Spleen (tissue), 11 donors: Measurements from ENCODE around the gene ZNF264. TPM values are rescaled to one million over a fixed set of nuclear protein-coding genes. Genes with fewer than 3 reads are reported as not detected.

Source experiments
- DNase-seq: peaks from one replicate; pipeline ENCODE4 v3.0.0-alpha.2; 2020
- H3K27ac ChIP-seq, 8 donors: fragments of 200-600 bp; sonication (generic) in 7 of 8; 1 replicate in 4 of 8; 2 replicates in 4 of 8; pipeline versions ENCODE4 v1.5.0 to v1.8.0; 2016 to 2021; ENCODE audit warnings: inconsistent platforms in 4 of 8, mild to moderate bottlenecking in 4 of 8, moderate library complexity in 1 of 8
- H3K27me3 ChIP-seq, 7 donors: fragments of 200-600 bp; sonication (generic) in 6 of 7; replicated peaks in 1 of 7; 1 replicate in 4 of 7; 2 replicates in 3 of 7; pipeline versions ENCODE4 v1.5.0 to v1.8.0; 2016 to 2021; ENCODE audit warnings: inconsistent platforms in 3 of 7, mild to moderate bottlenecking in 1 of 7
- H3K36me3 ChIP-seq, 6 donors: fragments of 200-600 bp; sonication (generic) in 5 of 6; 1 replicate in 4 of 6; 2 replicates in 2 of 6; pipeline versions ENCODE4 v1.5.0 to v1.8.0; 2016 to 2021; ENCODE audit warnings: inconsistent platforms in 2 of 6
- H3K4me1 ChIP-seq, 6 donors: fragments of 200-600 bp; sonication (generic) in 5 of 6; 1 replicate in 3 of 6; 2 replicates in 3 of 6; pipeline versions ENCODE4 v1.5.0 to v1.8.0; 2016 to 2021; ENCODE audit warnings: inconsistent platforms in 3 of 6
- H3K4me3 ChIP-seq, 8 donors: fragments of 200-600 bp; sonication (generic) in 7 of 8; 1 replicate in 4 of 8; 2 replicates in 4 of 8; pipeline versions ENCODE4 v1.5.0 to v1.8.0; 2016 to 2021; ENCODE audit warnings: inconsistent platforms in 4 of 8, mild to moderate bottlenecking in 4 of 8, moderate library complexity in 2 of 8
- H3K9me3 ChIP-seq, 8 donors: fragments of 200-600 bp; sonication (generic) in 7 of 8; 1 replicate in 4 of 8; 2 replicates in 4 of 8; pipeline versions ENCODE4 v1.5.0 to v1.8.0; 2016 to 2021; ENCODE audit warnings: inconsistent platforms in 4 of 8
- CTCF ChIP-seq, 11 experiments: fragments of 200-600 bp in 7 of 11; fragments of 450-650 bp in 4 of 11; sonication (generic) in 4 of 11; IDR thresholded peaks in 8 of 11; conservative IDR thresholded peaks in 3 of 11; 1 replicate in 7 of 11; 2 replicates in 4 of 11; pipeline versions ENCODE4 v1.4.0 to v1.8.0; 2016 to 2021; ENCODE audit warnings: antibody characterized with exemption in 11 of 11, inconsistent platforms in 4 of 11, mild to moderate bottlenecking in 1 of 11
- POLR2A ChIP-seq, 3 donors: fragments of 450-650 bp; IDR thresholded peaks; one replicate each; pipeline ENCODE4 v1.5.1; 2017; ENCODE audit warnings: antibody characterized with exemption in 3 of 3, mild to moderate bottlenecking in 1 of 3
- POLR2AphosphoS5 ChIP-seq, 3 donors: sonication (generic); formaldehyde crosslinking; IDR thresholded peaks; one replicate each; pipeline ENCODE4 v1.5.1; 2017; ENCODE audit warnings: antibody characterized with exemption in 3 of 3
- WGBS, 5 donors: extraction: QIAGEN DNeasy Blood & Tissue Kit in 3 of 5; methylation state at CpG; one replicate each; pipeline versions ENCODE4 v1.1.5 to v1.1.7; 2013 to 2018; 5-methylcytosine and 5-hydroxymethylcytosine counted together
- intact Hi-C: fragments of 100-400 bp; cut with DNase I; formaldehyde crosslinking; loops from one replicate; pipeline ENCODE4 v1.15.0; 2023; ENCODE audit warnings: low total_unique reads
- polyA plus RNA-seq, 3 donors: library from polyadenylated mRNA; stranded (reverse); fragments of 200-250 nt; gene quantifications; one replicate each; pipeline ENCODE4 v1.2.1, GENCODE V29; 2013
- small RNA-seq, 4 donors: library from RNA; depleted of rRNA; stranded (forward); fragments of <200 nt; gene quantifications; one replicate each; pipeline ENCODE3, GENCODE V24; 2016
- total RNA-seq, 7 donors: library from RNA; depleted of rRNA in 3 of 7; stranded (reverse); fragments of >200 nt in 3 of 7; fragmentation: NEBNext Ultra II Directional in 4 of 7; extraction: Animal tissue kit (Norgen Biotek cat#: 25700) in 4 of 7; gene quantifications; one replicate each; pipeline versions ENCODE4 v1.1.0 to v1.2.1, GENCODE V29; 2016 to 2021
- donor health status: healthy with polysubstance abuse.
- donor health status: DM: no; HTN: no; CAD: no; lungs with moderate emphysema.
- donor health status: DM: no; HTN: no; CAD: no.
- donor health status: Bipolar disorder and iron deficiency.
- donor health status: healthy.
- donor health status: DM: no; HTN: no; CAD: no.
- donor health status: DM: yes; HTN: yes; CAD: no.

Gene ZNF264
- total and polyA plus RNA-seq, 10 donors = 3.8 to 68.9 (median 54.3) TPM

GRCh38 chr19:57267291-57267690 is 76.0 kb downstream of the ZNF264 start:
- Histone ChIP-seq H3K4me3 (no peak overlapping the region), H3K27ac (no peak overlapping the region), H3K4me1 (no peaks in the 10 kb centered on the region), H3K27me3 (no peaks in the 10 kb centered on the region), H3K9me3 (no peaks in the 10 kb centered on the region), H3K36me3 (peaks cover 0 to 18% (median 0%) of the 10 kb centered on the region in 6 donors)
- 78 to 86% (median 80%) methylated on average over 3 of the region's 3 CpGs for WGBS, 5 donors
- intact Hi-C loops = no loop called here
- no peak for DNase-seq
- TF ChIP-seq POLR2A (IDR thresholded peaks at IDR 0.05) = no peak
- TF ChIP-seq CTCF (IDR thresholded peaks at IDR 0.05 in 8 of 11, conservative IDR thresholded peaks at IDR 0.05 in 3 of 11) = no peak
- no peak for TF ChIP-seq POLR2AphosphoS5 (IDR thresholded peaks at IDR 0.05)

GRCh38 chr19:57269515-57270250 is 78.4 kb downstream of the ZNF264 start:
- no peaks in the 10 kb centered on the region for H3K4me1 ChIP-seq
- no peak overlapping the region for H3K4me3 ChIP-seq
- H3K27me3 ChIP-seq = no peaks in the 10 kb centered on the region
- no peak for DNase-seq
- intact Hi-C loops = no loop called here
- TF ChIP-seq POLR2AphosphoS5 (IDR thresholded peaks at IDR 0.05) (no peak), CTCF (IDR thresholded peaks at IDR 0.05 in 8 of 11, conservative IDR thresholded peaks at IDR 0.05 in 3 of 11) (no peak), POLR2A (IDR thresholded peaks at IDR 0.05) (no peak)
- H3K27ac ChIP-seq = peak overlapping the region in 3 of 8 donors; percentile 33 to 48 (median 47)
- no peaks in the 10 kb centered on the region for H3K9me3 ChIP-seq
- H3K36me3 ChIP-seq = peaks cover 0 to 29% (median 0%) of the 10 kb centered on the region in 6 donors
- 69 to 78% (median 70%) methylated on average over 4 of the region's 4 CpGs for WGBS, 5 donors

- intact Hi-C loops = no loop called here
- Histone ChIP-seq H3K4me3 (no peak overlapping the region), H3K27ac (no peak overlapping the region), H3K27me3 (no peaks in the 10 kb centered on the region), H3K4me1 (no peaks in the 10 kb centered on the region), H3K9me3 (no peaks in the 10 kb centered on the region), H3K36me3 (peaks cover 0 to 34% (median 0%) of the 10 kb centered on the region in 6 donors)
- no peak for TF ChIP-seq POLR2AphosphoS5 (IDR thresholded peaks at IDR 0.05)
- TF ChIP-seq CTCF (IDR thresholded peaks at IDR 0.05 in 8 of 11, conservative IDR thresholded peaks at IDR 0.05 in 3 of 11) = no peak
- no peak for DNase-seq
- 94 to 96% (median 96%) methylated on average over 8 of the region's 8 CpGs for WGBS, 5 donors
Observed at GRCh38 chr19:57271280-57271679, 80.0 kb downstream of the ZNF264 start.

Small RNAs within 50 kb of the gene (small RNA-seq; reads per million reads assigned to genes)
- 0 reads per million in 4 donors for gene AC025588.3

Other genes starting within 250 kb of the ZNF264 start
- not detected for gene USP29, start 71.5 kb upstream of the ZNF264 start, total RNA-seq
- not detected for gene USP29, start 71.5 kb upstream of the ZNF264 start, polyA plus RNA-seq
- not detected for gene ZIM3, start 46.3 kb upstream of the ZNF264 start, total RNA-seq
- not detected for gene ZIM3, start 46.3 kb upstream of the ZNF264 start, polyA plus RNA-seq
- gene DUXA, start 24.0 kb upstream of the ZNF264 start, total RNA-seq = not detected
- gene DUXA, start 24.0 kb upstream of the ZNF264 start, polyA plus RNA-seq = not detected
- 1 to 10 TPM; 3.1 to 8.3 (median 4.8) TPM for gene AURKC, start 39.5 kb downstream of the ZNF264 start, total RNA-seq
- gene AURKC, start 39.5 kb downstream of the ZNF264 start, polyA plus RNA-seq = 1 to 10 TPM; 4.1 to 5.5 (median 4.4) TPM
- 10 to 100 TPM; 16.7 to 27.7 (median 18.1) TPM for gene ZNF805, start 49.1 kb downstream of the ZNF264 start, total RNA-seq
- 1 to 10 TPM in 1 of 3 donors, under 1 TPM in 2; 0.22 to 1.1 (median 0.88) TPM for gene ZNF805, start 49.1 kb downstream of the ZNF264 start, polyA plus RNA-seq
- gene ZNF460, start 89.0 kb downstream of the ZNF264 start, total RNA-seq = 10 to 100 TPM; 60.8 to 84.7 (median 68.1) TPM
- gene ZNF460, start 89.0 kb downstream of the ZNF264 start, polyA plus RNA-seq = 1 to 10 TPM in 1 of 3 donors, under 1 TPM in 2; 0.24 to 2.1 (median 0.33) TPM
- gene ZNF543, start 129.0 kb downstream of the ZNF264 start, total RNA-seq = 10 to 100 TPM in 6 of 7 donors, 1 to 10 TPM in 1; 9.7 to 16.9 (median 13.0) TPM
- 1 to 10 TPM; 1.6 to 2.4 (median 1.7) TPM for gene ZNF543, start 129.0 kb downstream of the ZNF264 start, polyA plus RNA-seq
- gene ZNF304, start 159.8 kb downstream of the ZNF264 start, total RNA-seq = 10 to 100 TPM in 6 of 7 donors, 1 to 10 TPM in 1; 9.8 to 16.7 (median 13.3) TPM
- 1 to 10 TPM; 2.9 to 3.9 (median 3.6) TPM for gene ZNF304, start 159.8 kb downstream of the ZNF264 start, polyA plus RNA-seq
- 10 to 100 TPM in 4 of 7 donors, 1 to 10 TPM in 3; 7.7 to 36.6 (median 18.0) TPM for gene TRAPPC2B, start 172.1 kb downstream of the ZNF264 start, total RNA-seq
- gene TRAPPC2B, start 172.1 kb downstream of the ZNF264 start, polyA plus RNA-seq = 10 to 100 TPM; 20.2 to 24.0 (median 23.6) TPM
- gene ZNF547, start 172.1 kb downstream of the ZNF264 start, total RNA-seq = 1 to 10 TPM; 3.3 to 8.8 (median 5.4) TPM
- gene ZNF547, start 172.1 kb downstream of the ZNF264 start, polyA plus RNA-seq = 1 to 10 TPM; 2.3 to 3.5 (median 3.5) TPM
- 10 to 100 TPM; 21.2 to 48.2 (median 34.6) TPM for gene ZNF548, start 198.4 kb downstream of the ZNF264 start, total RNA-seq
- 10 to 100 TPM; 12.4 to 14.2 (median 12.5) TPM for gene ZNF548, start 198.4 kb downstream of the ZNF264 start, polyA plus RNA-seq
- 10 to 100 TPM; 13.4 to 23.0 (median 18.8) TPM for gene ZNF17, start 219.7 kb downstream of the ZNF264 start, total RNA-seq
- gene ZNF17, start 219.7 kb downstream of the ZNF264 start, polyA plus RNA-seq = 1 to 10 TPM; 1.8 to 3.5 (median 2.6) TPM
- 10 to 100 TPM in 4 of 7 donors, 1 to 10 TPM in 3; 7.3 to 15.4 (median 10.8) TPM for gene ZNF749, start 243.8 kb downstream of the ZNF264 start, total RNA-seq
- gene ZNF749, start 243.8 kb downstream of the ZNF264 start, polyA plus RNA-seq = 1 to 10 TPM; 2.7 to 9.4 (median 5.4) TPM